D341Med (cell line): ENCODE measurements around the gene IL12B.
"Not testable (repeated sequence)": the region's sequence is repeated elsewhere in the genome, so short reads cannot be mapped to it uniquely, and the experiment has no call there.

Experiments used
- DNase-seq: peaks from one replicate; pipeline ENCODE4 v3.0.0; 2012; ENCODE audit warnings: low spot score

IL12B gene

DNA sequence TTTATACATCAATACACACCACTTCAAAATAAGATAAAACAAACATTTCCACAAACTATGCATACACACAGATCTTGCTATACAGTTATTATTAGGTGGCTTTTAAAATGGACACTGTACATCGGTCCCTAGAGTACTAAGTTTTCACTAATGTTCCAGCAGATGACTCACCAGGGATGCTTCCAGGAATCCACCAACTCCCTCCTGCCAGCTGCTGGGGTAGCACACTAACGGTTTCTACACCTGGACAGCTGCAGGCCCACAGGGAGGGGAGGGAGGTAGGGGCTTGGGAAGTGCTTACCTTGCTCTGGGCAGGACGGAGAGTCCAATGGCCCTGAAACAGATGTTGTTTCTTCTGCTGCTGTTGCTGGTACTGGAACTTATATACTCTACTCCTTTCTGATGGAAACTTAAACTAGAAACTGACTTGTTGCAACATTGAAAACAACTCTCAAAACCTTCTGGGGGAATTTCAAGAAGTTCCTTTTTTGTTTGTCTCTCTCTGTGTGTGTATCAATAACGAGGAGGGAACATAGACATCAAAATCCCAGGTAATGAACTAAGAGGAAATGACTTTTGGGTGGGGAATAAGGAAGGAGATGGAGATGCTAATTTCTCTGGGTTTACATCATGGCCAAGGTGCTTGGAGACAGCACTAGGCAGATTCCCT lies at the start of gene IL12B:
Gene IL12B (minus strand): TSS at position 357 of the 670 bp plus-strand sequence. CDS start 3,705 bp downstream, outside the sequence.
- DNase-seq, result no peak

DNA sequence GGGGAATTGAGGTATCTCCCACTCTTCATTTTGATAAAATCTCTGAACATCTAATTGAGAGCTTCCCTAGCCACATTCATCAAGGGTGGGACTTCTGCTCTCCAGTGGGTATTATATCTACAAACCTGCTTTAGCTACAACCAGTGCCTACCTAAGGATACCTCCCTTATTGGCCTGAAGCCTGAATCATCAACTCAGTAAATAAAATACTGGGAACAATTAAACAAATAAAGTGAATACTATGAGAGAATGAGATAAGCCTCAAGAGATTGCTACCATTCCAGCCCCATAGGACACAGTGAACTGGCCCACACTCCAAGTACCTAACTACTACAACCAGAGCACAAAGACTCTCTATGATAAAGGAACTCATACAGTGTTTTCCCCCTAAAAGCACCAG lies 47.4 kb upstream of the IL12B start:
- no peak for DNase-seq

DNA sequence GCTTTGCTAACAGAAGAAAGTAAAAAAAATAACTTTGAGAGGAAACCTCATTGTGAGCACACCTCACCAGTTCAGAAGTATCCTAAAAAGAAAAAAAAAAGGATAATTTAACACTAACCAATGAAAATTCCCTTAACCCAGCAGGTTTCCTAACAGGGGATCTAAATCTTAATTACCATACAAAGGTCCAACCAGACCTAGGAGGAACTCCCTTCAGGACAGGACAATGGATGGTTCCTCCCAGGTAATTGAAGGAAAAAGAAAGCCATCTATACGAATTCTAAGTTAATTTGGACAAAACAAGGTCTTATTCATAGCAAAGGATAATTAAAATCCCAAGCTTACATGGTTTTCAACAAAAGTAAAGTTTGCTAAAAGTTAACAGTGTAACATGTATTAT lies 37.6 kb upstream of the IL12B start:
- not testable (repeated sequence) for DNase-seq

DNA sequence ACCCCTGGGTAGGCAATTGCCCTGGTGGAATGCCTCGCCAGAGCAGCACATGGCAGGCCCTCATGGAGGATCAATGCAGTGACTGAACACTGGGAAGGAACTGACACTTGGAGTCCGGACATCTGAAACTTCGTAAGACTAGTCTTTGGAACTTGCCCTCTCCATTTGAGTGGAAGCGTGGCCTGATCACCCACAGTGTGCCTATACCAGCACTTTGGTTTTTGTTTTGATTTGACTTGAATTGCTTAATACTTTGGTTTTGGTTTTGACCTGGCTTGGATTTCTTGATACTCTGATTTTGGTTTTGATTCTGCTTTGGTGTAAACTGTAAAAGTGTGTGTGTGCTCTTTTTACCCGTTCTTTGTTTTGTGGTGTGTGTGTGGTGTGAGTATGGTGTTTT lies 36.5 kb upstream of the IL12B start:
- DNase-seq, result not testable (repeated sequence)

DNA sequence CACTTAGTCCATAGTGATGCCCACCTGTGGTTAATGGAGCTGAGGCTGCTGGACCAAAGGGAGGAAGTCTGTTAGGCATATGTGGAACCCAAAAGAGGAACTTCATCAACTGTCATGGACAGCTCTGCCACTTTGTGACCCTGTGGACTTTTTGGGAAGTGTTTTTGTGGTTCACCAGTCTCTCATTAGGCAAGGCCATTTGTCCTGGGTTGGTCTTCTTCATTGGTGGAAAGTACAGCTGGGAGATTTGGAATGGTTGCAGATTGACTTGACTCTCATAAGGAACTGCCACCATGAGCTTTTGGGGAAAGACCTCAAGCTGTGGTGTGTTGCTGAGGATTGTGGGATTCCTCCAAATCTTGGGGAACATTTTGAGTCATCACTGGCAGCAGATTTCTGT lies 31.9 kb upstream of the IL12B start:
- DNase-seq, result no peak

DNA sequence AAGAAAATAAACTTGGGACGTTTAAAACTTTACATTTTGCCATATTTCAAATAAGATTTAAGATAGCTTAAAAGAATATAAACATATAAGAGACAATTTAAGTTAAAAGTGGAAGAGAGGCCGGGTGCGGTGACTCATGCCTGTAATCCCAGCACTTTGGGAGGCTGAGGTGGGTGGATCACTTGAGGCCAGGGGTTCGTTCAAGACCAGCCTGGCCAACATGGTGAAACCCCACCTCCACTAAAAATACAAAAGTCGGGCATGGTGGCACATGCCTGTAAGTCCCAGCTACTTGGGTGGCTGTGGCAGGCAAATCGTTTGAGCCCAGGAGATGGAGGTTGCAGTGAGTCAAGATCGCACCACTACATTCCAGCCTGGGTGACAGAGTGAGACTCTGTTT lies 29.6 kb upstream of the IL12B start:
- not testable (repeated sequence) for DNase-seq

DNA sequence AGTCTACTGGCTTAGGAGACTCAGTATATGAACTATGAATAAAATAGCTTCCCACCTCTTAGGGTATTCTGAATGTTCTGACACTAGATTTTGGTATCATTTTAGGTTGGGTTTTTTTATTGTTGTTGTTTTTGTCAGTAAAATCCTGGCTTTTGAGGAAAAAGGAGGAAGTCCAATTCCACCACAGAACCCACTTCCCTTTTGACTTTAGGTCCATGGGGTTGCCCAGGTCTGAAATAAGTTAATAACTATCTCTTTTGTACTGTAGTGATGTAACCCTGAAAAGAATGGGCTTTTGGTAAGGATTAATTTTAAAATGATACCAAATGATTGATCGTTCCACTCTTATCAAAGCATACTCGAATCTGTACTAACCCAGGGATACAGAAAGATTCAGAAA lies 29.1 kb upstream of the IL12B start:
- DNase-seq, result no peak

DNA sequence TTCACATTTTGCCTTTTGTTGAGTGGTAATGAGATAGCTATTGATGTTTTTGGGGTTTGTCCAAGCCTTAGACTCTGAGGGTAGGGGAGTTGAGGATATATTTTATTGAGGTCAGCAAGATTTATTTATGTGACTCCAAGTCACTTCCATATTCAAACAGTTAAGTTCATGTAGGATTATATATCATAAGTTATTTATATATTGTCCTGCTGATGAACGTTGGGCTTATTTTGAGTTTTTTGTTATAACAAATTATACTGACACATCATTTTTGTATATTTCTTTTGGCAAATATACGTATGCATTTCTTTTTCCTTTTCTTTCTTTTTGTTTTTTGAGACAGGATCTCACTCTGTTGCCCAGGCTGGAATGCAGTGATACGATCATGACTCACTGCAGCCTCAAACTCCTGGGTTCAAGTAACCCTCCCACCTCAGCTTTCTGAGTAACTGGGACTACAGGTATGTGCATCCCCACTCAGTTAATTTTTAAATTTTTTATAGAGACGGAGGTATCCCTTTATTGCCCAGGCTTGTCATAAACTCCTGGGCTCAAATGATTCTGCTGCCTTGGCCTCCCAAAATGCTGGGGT lies 23.5 kb upstream of the IL12B start:
- DNase-seq, result no peak

DNA sequence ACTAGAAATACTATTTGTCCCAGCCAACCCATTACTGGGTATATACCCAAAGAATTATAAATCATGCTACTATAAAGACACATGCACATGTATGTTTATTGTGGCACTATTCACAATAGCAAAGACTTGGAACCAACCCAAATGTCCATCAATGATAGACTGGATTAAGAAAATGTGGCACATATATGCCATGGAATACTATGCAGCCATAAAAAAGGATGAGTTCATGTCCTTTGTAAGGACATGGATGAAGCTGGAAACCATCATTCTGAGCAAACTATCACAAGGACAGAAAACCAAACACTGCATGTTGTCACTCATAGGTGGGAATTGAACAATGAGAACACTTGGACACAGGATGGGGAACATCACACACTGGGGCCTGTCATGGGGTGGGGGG lies 20.4 kb upstream of the IL12B start:
- DNase-seq, result not testable (repeated sequence)

DNA sequence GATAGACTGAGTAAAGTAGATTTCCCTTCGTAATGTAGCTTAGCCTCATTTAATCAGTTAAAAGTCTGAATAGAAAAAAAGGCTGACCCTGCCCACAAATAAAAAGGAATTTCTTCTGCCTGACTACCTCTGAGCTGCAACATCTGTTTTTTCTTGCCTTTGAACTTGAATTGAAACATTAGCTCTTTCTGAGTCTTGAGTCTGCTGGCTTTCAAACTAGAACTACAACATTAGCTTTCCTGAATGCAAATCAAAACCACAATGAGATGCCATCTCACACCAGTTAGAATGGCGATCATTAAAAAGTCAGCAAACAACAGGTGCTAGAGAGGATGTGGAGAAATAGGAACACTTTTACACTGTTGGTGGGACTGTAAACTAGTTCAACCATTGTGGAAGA lies 19.9 kb upstream of the IL12B start:
- DNase-seq, result not testable (repeated sequence)

DNA sequence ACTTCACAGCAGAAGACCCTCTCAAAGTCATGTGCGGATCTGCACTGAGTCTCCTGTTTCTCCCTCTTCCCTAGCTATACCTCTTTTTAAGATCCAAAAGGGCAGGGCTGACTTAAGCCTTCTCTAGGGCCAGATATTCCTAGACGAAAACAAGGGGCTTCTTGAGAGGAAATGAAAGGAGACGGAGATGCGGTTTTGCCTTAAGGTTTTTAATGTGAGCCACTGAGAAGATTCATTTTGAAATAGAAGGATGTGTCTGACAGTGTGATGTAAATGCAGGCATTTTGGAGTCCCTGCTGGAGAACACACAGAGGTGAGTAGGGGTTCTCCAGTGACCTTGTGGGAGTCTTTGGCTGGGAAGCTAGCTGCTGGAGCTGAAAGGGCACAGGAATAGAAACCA lies 15.6 kb upstream of the IL12B start:
- no peak for DNase-seq

DNA sequence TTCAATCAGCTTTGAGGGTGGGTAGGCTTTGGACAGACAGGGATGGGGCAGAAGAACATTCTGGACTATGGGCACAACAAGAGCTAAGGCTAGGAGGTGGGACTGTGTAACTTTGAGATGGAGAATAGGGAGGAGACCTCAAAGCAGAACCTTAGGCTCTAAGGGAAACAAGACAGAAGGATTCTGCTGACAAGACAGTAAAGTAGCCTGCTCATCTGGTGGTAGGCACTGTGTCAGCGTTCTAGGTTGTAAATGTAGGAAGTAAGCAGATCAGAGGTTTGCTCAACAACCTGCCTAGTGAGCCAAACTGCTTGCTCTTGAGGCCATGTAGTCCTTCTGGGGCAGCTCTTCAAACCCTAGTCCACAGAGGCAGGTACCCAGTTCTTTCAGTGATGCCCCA lies 15.0 kb upstream of the IL12B start:
- no peak for DNase-seq

DNA sequence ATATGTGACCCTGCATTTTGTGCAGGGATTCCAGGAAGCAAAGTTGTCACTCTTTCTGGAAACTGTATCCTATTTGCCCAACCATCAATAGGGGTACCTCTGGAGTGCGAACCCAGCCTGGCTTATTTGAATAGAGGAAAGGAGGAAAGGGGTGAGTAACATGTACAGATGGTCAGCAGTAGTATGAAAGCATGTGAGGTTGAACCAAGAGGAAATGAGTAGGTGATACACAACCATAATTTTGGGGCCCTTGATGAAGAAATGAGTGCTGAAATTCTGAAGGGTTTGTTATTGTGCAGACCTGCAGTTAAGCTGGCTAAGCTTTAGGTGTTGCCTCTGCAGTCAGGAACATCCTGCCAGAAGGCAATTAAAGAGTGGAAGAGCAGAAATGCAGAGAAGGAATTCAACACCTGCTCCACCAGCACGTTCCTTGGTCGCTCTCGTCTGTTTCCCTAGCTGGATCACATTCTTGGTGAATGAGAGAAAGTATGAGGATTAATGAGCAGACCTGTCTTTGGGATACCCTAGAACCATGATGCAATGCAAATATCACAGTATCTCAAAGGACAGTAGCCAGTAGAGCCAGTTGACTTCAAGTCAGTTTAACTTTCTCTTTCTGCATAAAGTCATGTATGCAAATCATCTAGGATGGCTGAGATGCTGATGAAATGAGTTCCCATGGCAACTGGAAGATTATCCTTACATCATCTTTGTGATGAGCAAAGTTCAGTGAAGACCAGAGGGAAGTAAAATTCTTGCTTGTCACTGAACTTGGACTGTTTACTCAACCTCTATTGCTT lies 13.2 kb upstream of the IL12B start:
- no peak for DNase-seq

DNA sequence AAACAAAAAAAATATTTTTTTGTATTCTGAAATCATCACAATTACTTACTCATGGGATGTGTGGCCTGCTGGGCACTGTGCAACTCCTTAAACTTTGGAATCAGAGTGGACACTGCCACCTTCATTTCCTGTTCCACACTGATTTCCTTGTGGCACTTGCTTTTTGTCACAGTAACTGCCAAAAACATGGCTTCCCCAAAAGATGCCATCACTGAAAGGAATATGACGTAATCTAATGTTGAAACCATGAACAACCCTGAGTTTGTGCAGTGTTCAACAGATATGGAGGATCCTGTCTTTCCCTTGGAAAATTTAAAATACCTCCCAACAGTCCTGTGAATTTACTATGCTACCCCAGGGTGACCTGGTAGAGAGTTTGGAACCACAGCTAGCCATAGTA lies 12.6 kb upstream of the IL12B start:
- no peak for DNase-seq

DNA sequence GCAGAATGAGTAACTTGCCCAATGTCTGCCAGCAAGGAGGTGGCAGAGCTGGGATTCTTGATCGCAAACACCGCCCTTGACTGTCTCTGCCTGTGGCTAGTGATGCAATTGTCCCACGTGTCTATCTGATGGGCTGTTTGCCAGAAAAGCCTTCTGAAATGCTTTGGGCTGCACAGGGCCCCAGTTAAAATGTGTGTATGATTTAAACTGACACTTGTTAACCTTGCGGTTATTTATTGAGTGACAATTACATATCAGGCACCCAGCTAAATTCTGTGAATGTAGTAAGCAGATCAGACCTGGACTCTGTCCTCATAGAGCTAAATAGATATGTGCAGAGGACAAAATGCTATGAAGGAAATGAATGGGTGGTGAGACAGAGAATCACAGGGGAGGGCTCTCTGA lies 11.6 kb upstream of the IL12B start:
- no peak for DNase-seq

DNA sequence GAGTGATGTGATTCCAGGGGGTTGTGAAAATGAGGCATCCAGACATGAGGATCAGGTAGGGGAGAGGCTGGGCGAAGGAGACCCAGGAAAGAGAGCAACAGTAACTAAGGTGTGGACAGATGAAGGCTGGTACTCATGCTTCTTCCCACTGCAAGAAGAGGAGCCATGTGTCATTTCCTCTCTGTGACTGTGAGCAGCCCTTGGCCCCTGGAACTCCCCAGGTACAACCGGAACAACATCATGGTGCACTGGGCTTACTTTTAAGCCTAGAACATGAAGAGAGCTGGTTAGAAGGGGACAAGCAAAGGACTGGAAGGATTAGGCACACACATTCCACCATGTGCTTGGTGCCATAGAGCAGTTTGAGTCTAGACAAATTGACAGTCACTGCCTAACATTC lies 10.9 kb upstream of the IL12B start:
- no peak for DNase-seq

DNA sequence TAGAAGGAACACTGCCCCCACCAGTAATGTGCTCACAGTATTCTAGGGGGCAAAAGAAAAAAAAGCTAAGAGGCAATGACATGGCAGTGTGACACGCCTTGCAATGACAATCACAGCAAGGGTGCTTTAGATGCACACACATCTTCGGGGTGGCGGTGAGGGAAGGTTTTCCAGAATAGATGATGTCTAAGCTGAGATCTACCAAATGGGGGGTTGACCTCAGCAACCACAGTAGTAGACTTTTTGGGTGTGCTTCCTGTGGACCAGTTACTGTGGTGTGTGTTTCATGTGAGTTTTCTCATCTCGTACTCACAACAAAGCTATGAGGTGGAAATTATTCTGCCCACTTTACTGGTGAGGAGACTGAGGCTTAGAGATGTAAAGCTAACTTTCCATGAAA lies 10.2 kb upstream of the IL12B start:
- DNase-seq, result no peak

DNA sequence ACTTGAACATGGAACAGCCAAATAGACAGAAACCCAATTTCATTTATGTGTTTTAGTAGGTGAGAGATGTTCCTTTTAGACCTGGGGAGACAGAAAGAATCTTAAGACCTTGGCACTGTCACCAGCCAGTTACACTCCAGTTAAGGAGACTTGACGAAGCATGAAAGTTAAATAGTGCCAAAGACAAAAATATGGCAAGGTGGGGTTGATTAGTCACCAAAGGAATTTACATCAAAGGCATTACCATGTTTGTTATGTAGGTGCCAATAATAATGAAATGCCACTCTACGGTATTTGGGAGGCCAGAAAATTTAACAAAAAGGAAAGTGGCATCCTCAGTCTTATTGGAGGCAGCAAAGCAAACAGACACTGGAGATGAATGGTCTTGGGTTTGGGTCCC lies 9.2 kb upstream of the IL12B start:
- DNase-seq, result no peak

DNA sequence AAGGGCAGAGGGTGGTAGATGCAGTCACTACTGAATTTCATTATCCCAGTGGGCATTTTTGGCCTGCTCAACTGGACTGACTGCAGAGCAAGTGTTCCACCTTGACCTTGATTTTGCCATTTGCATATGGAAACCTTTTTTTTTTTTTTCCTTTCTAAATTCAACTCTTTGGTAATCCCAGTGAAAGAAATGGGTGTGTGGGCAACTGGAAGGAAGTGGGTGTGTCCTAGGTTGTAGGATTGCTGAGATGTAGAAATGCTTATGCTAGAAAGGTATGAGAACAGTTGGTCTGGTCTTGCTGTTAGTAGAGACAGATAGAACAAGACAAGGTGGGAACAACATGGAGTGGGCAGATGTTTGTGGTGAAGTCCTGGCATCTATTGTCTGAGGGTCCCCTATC lies 7.8 kb upstream of the IL12B start:
- DNase-seq, result no peak

DNA sequence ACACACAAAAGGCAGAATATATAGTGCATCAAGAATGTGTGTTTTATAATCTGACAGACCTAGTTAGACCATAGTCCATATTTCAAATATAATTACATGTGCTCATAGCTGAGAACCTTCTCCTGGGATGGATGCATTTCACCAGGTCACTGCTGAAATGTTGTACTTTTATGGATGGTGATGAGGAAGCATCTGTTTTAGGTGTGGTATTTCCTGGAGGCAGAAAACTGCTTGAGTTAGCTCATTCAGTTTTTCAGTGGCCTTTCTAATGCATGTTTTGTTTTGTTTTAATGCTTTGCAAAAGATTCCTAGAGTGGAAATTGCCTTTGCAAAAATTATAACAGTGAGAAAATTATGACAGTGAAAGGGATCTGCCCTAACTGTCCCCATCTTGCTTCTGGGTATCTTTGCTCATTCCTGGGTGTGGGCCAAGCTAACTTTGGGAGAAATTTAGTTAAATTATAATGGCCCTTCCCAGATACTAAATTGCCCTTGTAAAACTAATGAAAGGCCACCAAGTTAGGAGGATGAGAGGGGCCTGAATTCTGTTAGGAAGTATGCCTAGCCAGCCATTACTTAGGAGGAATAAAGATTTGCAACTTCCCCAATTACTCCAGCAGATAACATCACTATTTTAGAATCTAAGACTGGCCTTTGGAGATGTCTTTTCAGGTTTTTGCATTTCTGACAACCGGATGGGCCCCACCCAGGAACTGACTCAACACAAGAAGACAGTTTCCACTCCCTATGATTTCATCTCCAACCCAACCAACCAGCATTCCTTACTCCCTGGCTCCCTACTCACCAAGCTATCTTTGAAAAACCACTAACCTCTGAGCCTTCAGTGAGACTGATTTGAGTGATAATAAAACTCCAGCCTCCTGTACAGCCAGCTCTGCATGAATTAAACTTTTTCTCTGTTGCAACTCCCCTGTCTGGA lies 7.0 kb upstream of the IL12B start:
- DNase-seq, result no peak

DNA sequence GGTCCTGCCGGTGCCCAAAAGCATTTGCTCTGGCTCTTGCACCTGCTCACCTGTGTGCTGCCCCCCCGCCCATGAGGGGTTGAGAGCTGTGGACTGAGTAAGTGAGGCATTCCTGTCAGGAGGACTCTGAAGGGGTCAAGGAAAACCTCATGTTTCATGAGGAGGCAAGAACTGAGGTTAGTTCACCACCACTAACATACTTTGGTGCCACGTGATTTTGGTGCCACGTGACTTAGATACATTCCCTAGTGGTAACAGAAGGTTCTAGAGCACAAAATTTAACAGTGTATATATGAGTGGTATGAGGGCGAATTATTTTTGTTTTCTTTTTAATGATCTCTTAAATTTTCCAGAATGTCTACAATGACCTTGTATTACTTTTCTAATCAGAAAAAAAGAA lies 6.3 kb upstream of the IL12B start:
- no peak for DNase-seq

DNA sequence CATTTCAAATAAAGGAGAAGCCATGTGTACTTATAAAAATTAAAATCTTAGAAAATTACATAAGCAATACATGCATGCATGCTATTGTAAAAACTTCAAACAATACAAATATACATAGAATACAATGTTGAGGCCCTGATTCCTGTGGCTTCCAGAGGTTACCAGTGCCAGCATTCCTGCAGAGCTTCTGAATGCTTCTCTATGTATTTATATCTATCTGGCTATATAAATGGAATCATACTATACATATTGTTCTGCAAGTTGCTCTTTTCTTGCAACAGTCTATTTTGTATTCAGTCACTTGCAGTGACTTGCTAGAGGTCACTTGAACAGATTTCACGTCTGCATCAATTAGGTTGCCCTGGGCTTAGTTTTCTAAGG lies 3.2 kb upstream of the IL12B start:
- no peak for DNase-seq
